Bronchial epithelial cell (primary cell): ENCODE results near the gene VDR. TPM values are rescaled to one million over a fixed set of nuclear protein-coding genes. Genes with fewer than 3 reads are reported as not detected.

Experiments
- DNase-seq: peaks from one replicate; pipeline ENCODE4 v3.0.0-alpha.2; 2010; ENCODE audit warnings: low read depth
- FAIRE-seq: peaks from 2 replicates; lab custom pipeline; 2011; peaks lifted over from hg19 to GRCh38; lab: Jason Lieb, UNC
- H3K27me3 ChIP-seq: 2 replicates; pipeline ENCODE4 v1.5.1; 2011; ENCODE audit warnings: low read length; ENCODE audit not compliant: control insufficient read depth, insufficient read depth
- H3K36me3 ChIP-seq: 2 replicates; pipeline ENCODE4 v1.5.1; 2011; ENCODE audit warnings: low read length; ENCODE audit not compliant: control insufficient read depth, insufficient read depth
- H3K4me3 ChIP-seq: 2 replicates; pipeline ENCODE4 v1.5.1; 2011; ENCODE audit warnings: mild to moderate bottlenecking, low read depth, low read length, control low read depth
- total RNA-seq: library from RNA; depleted of rRNA; stranded (reverse); fragments of >200 nt; gene quantifications from 2 replicates; pipeline ENCODE4 v1.2.1, GENCODE V29; 2014
- TF ChIP-seq, protein P1 (sequence below): IDR thresholded peaks from 2 replicates; pipeline ENCODE4 v1.5.1; 2011; ENCODE audit warnings: mild to moderate bottlenecking, moderate library complexity, low read length, control low read depth, inconsistent platforms; ENCODE audit not compliant: insufficient read depth, severe bottlenecking

VDR gene
- total RNA-seq, 1 donor from 2014 or later: 3.4 TPM

DNA sequence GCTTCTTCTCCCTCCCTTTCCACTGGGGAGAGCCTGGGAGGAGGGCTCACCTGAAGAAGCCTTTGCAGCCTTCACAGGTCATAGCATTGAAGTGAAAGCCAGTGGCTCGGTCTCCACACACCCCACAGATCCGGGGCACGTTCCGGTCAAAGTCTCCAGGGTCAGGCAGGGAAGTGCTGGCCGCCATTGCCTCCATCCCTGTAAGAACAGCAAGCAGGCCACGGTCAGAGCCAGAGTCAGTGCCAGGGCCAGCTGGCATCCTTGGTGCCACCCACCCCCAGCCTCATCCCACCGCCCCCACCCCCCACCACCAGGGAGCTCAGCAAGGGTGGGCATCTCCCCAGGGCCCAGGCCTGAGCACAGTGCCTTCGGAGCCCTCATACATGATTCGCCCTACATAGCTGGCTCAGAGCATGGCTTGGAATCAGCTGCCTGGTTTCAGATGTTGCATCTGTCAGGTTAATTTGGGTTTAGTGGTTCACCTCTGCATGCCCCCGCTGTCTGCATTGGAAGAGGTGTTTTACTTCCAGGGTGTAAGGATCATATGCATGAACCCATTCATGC, 25.8 kb downstream of the VDR start:
- TF ChIP-seq, protein P1, sequence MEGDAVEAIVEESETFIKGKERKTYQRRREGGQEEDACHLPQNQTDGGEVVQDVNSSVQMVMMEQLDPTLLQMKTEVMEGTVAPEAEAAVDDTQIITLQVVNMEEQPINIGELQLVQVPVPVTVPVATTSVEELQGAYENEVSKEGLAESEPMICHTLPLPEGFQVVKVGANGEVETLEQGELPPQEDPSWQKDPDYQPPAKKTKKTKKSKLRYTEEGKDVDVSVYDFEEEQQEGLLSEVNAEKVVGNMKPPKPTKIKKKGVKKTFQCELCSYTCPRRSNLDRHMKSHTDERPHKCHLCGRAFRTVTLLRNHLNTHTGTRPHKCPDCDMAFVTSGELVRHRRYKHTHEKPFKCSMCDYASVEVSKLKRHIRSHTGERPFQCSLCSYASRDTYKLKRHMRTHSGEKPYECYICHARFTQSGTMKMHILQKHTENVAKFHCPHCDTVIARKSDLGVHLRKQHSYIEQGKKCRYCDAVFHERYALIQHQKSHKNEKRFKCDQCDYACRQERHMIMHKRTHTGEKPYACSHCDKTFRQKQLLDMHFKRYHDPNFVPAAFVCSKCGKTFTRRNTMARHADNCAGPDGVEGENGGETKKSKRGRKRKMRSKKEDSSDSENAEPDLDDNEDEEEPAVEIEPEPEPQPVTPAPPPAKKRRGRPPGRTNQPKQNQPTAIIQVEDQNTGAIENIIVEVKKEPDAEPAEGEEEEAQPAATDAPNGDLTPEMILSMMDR: no peak
- Histone ChIP-seq H3K27me3 (no peaks in the 10 kb centered on the region), H3K4me3 (no peak overlapping the region), H3K36me3 (peaks cover 16% of the 10 kb centered on the region)
- no peak for FAIRE-seq
- DNase-seq: no peak

- Histone ChIP-seq H3K27me3 (no peaks in the 10 kb centered on the region), H3K4me3 (no peak overlapping the region), H3K36me3 (peaks cover 16% of the 10 kb centered on the region)
- FAIRE-seq (peak; percentile 36), DNase-seq (no peak)
- TF ChIP-seq, protein P1: no peak
These were observed 26.4 kb downstream of the VDR start for GRCh38 chr12:47878293-47878917.

- TF ChIP-seq, protein P1: no peak
- DNase-seq (no peak), FAIRE-seq (no peak)
- H3K4me3 ChIP-seq: no peak overlapping the region
- H3K27me3 ChIP-seq: no peaks in the 10 kb centered on the region
- peaks cover 15% of the 10 kb centered on the region for H3K36me3 ChIP-seq
These were observed 27.7 kb downstream of the VDR start for GRCh38 chr12:47877081-47877480.

DNA sequence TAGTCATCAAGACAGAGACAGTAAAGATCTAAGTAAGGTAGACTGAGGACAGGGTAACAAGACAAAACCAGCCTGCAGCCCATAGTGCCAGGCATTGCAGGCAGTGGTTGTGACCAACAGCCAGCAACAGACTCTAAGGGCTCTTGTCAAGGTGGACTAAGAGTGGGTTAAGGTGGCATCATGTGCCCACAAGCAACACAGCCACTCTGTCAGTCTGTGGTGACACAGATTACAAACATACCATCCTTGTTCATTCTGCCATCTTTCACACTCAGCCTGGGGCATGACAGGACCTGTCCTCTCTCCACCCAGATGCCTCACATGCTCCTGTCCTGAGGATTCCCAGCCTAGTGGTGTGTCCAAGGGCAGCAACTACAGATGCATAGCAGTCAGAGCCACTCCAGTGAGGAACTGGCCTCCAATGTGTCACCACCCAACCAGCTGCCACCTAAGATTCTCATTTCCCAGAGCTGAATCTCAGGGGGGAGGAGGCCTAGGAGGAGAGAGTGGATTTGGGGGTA, 28.3 kb downstream of the VDR start:
- DNase-seq (peak; percentile 91), FAIRE-seq (no peak)
- H3K27me3 ChIP-seq: no peaks in the 10 kb centered on the region
- H3K4me3 ChIP-seq: no peak overlapping the region
- peaks cover 14% of the 10 kb centered on the region for H3K36me3 ChIP-seq
- TF ChIP-seq, protein P1: peak; percentile 17

- FAIRE-seq: no peak
These were observed 28.9 kb downstream of the VDR start for GRCh38 chr12:47875746-47876439.

More at GRCh38 chr12:47875746-47876439, 28.9 kb downstream of the VDR start:
- peaks cover 14% of the 10 kb centered on the region for H3K36me3 ChIP-seq
- TF ChIP-seq, protein P1: no peak
- no peaks in the 10 kb centered on the region for H3K27me3 ChIP-seq
- H3K4me3 ChIP-seq: no peak overlapping the region
- DNase-seq: no peak
